Neural cell (in vitro differentiated cells): ENCODE results near the gene AGBL4. TPM values are rescaled to one million over a fixed set of nuclear protein-coding genes. Genes with fewer than 3 reads are reported as not detected.

Source experiments
- H2AFZ ChIP-seq: fragments of 200-600, 300-800 bp; sonication (generic), shearing (Covaris generic); 2 replicates; pipeline ENCODE4 v1.6.0; 2014; ENCODE audit warnings: low read depth, mild to moderate bottlenecking, antibody characterized with exemption, low read length, moderate library complexity
- H3F3A ChIP-seq: fragments of 200-600 bp; shearing (Covaris generic); 2 replicates; pipeline ENCODE4 v1.6.1; 2016; ENCODE audit warnings: mild to moderate bottlenecking, moderate library complexity, mixed read lengths, antibody characterized with exemption, low read length; ENCODE audit not compliant: insufficient read depth, poor library complexity, severe bottlenecking
- H3K27ac ChIP-seq: fragments of 200-600, 300-800 bp; sonication (generic), shearing (Covaris generic); 2 replicates; pipeline ENCODE4 v1.5.1; 2014; ENCODE audit warnings: mild to moderate bottlenecking, low read length, moderate library complexity
- H3K27me3 ChIP-seq: fragments of 300-800, 200-600 bp; sonication (generic), shearing (Covaris generic); 2 replicates; pipeline ENCODE4 v1.6.0; 2014; ENCODE audit warnings: mild to moderate bottlenecking, low read depth, low read length, moderate library complexity; ENCODE audit not compliant: insufficient read depth
- H3K36me3 ChIP-seq: fragments of 300-800, 200-600 bp; sonication (generic), shearing (Covaris generic); 2 replicates; pipeline ENCODE4 v1.5.1; 2014; ENCODE audit warnings: mild to moderate bottlenecking, antibody characterized with exemption, low read length, moderate library complexity; ENCODE audit not compliant: insufficient read depth
- H3K4me2 ChIP-seq: fragments of 300-800, 200-600 bp; sonication (generic), shearing (Covaris generic); 2 replicates; pipeline ENCODE4 v1.6.0; 2014; ENCODE audit warnings: mild to moderate bottlenecking, low read length
- H3K4me3 ChIP-seq: fragments of 300-800, 200-600 bp; sonication (generic), shearing (Covaris generic); 2 replicates; pipeline ENCODE4 v1.5.1; 2014; ENCODE audit warnings: mild to moderate bottlenecking, low read length, moderate library complexity
- H3K79me2 ChIP-seq: fragments of 200-600 bp; shearing (Covaris generic); replicated peaks from 2 replicates; pipeline ENCODE4 v1.6.0; 2014; ENCODE audit warnings: mild to moderate bottlenecking, low read length, moderate library complexity; ENCODE audit not compliant: insufficient read depth
- H3K9ac ChIP-seq: fragments of 300-800, 200-600 bp; sonication (generic), shearing (Covaris generic); 2 replicates; pipeline ENCODE4 v1.6.1; 2016; ENCODE audit warnings: mild to moderate bottlenecking, low read length, mixed read lengths
- H3K9me2 ChIP-seq: fragments of 200-600 bp; shearing (Covaris generic); 2 replicates; pipeline ENCODE4 v1.6.1; 2016; ENCODE audit warnings: mild to moderate bottlenecking, low read length, mixed read lengths; ENCODE audit not compliant: insufficient read depth
- H3K9me3 ChIP-seq: fragments of 200-600, 300-800 bp; sonication (generic), shearing (Covaris generic); 2 replicates; pipeline ENCODE4 v1.6.1; 2016; ENCODE audit warnings: mild to moderate bottlenecking, mixed run types, low read length, moderate library complexity, mixed read lengths
- H4K20me1 ChIP-seq: fragments of 200-600 bp; shearing (Covaris generic); 2 replicates; pipeline ENCODE4 v1.6.1; 2016; ENCODE audit warnings: mild to moderate bottlenecking, mixed run types; ENCODE audit not compliant: insufficient read depth
- CTCF ChIP-seq: fragments of 450-650 bp; IDR thresholded peaks from 2 replicates; pipeline ENCODE4 v1.5.1; 2014; ENCODE audit warnings: antibody characterized with exemption, mild to moderate bottlenecking, moderate library complexity; ENCODE audit not compliant: poor library complexity, severe bottlenecking
- EP300 ChIP-seq: fragments of 450-650 bp; conservative IDR thresholded peaks from 2 replicates; pipeline ENCODE4 v1.6.1; 2014; ENCODE audit warnings: antibody characterized with exemption, mild to moderate bottlenecking, moderate library complexity; ENCODE audit not compliant: poor library complexity, severe bottlenecking
- EZH2 ChIP-seq: fragments of 200-600, 300-800 bp; shearing (Covaris generic), sonication (generic); IDR thresholded peaks from 2 replicates; pipeline ENCODE4 v1.6.1; 2014; ENCODE audit warnings: antibody characterized with exemption, low read length, borderline replicate concordance, mild to moderate bottlenecking; ENCODE audit not compliant: insufficient read depth, poor library complexity, severe bottlenecking
- MXI1 ChIP-seq: fragments of 450-650 bp; conservative IDR thresholded peaks from 2 replicates; pipeline ENCODE4 v1.6.1; 2014; ENCODE audit warnings: antibody characterized with exemption, mild to moderate bottlenecking; ENCODE audit not compliant: poor library complexity, severe bottlenecking
- POLR2AphosphoS5 ChIP-seq: IDR thresholded peaks from 2 replicates; pipeline ENCODE4 v1.6.1; 2012
- RAD21 ChIP-seq: fragments of 450-650 bp; conservative IDR thresholded peaks from 2 replicates; pipeline ENCODE4 v1.6.1; 2014; ENCODE audit warnings: antibody characterized with exemption, mild to moderate bottlenecking, moderate library complexity
- REST ChIP-seq: IDR thresholded peaks from 2 replicates; pipeline ENCODE4 v1.6.1; 2012; ENCODE audit warnings: borderline replicate concordance
- SMC3 ChIP-seq: fragments of 450-650 bp; conservative IDR thresholded peaks from 2 replicates; pipeline ENCODE4 v1.6.1; 2014; ENCODE audit warnings: antibody characterized with exemption, mild to moderate bottlenecking, moderate library complexity; ENCODE audit not compliant: poor library complexity
- TAF1 ChIP-seq: IDR thresholded peaks from 2 replicates; pipeline ENCODE4 v1.6.1; 2012; ENCODE audit warnings: low read depth
- polyA plus RNA-seq: library from polyadenylated mRNA; depleted of rRNA; stranded (reverse); fragments of >200 nt; gene quantifications from 2 replicates; pipeline ENCODE4 v1.2.3, GENCODE V29; 2014

AGBL4 gene
- polyA plus RNA-seq, 1 donor from 2014 or later = 1.3 TPM

GRCh38 chr1:49465486-49466185 is 558.1 kb downstream of the AGBL4 start:
- Histone ChIP-seq H3K36me3 (no peaks in the 10 kb centered on the region), H3K4me3 (no peak overlapping the region), H3K9me3 (peaks cover 1% of the 10 kb centered on the region), H4K20me1 (no peaks in the 10 kb centered on the region), H3F3A (no peaks in the 10 kb centered on the region), H3K4me2 (no peak overlapping the region), H3K9ac (no peak overlapping the region), H3K79me2 (no peaks in the 10 kb centered on the region), H3K27ac (no peak overlapping the region), H2AFZ (no peak overlapping the region), H3K27me3 (no peaks in the 10 kb centered on the region), H3K9me2 (no peaks in the 10 kb centered on the region)
- TF ChIP-seq POLR2AphosphoS5 (no peak), TAF1 (no peak), RAD21 (no peak), MXI1 (no peak), REST (no peak), EZH2 (no peak), CTCF (no peak), SMC3 (no peak), EP300 (no peak)

- H3K36me3 ChIP-seq = no peaks in the 10 kb centered on the region
- H3K79me2 ChIP-seq = no peaks in the 10 kb centered on the region
- H3K9ac ChIP-seq = no peak overlapping the region
- H2AFZ ChIP-seq = no peak overlapping the region
- H3F3A ChIP-seq = no peaks in the 10 kb centered on the region
- H3K4me3 ChIP-seq = no peak overlapping the region
- H3K9me3 ChIP-seq = no peaks in the 10 kb centered on the region
- H4K20me1 ChIP-seq = no peaks in the 10 kb centered on the region
- no peaks in the 10 kb centered on the region for H3K27me3 ChIP-seq
- H3K27ac ChIP-seq = no peak overlapping the region
- H3K4me2 ChIP-seq = no peak overlapping the region
- no peaks in the 10 kb centered on the region for H3K9me2 ChIP-seq
- TF ChIP-seq REST (no peak), EP300 (no peak), MXI1 (no peak), CTCF (no peak), EZH2 (no peak)
These were observed 575.6 kb downstream of the AGBL4 start for GRCh38 chr1:49448200-49448599.
